GM23338 (cell line): ENCODE data around the gene CD80. TPM values are rescaled to one million over a fixed set of nuclear protein-coding genes. Genes with fewer than 3 reads are reported as not detected.

Source experiments
- ATAC-seq: fragments of 200-7000 bp; cut with Tn5 transposase; 3 replicates; pipeline ENCODE4 v1.9.1; 2020
- DNase-seq: peaks from one replicate; pipeline ENCODE4 v3.0.0-alpha.2; 2015; ENCODE audit warnings: low spot score
- H2AFZ ChIP-seq: fragments of 200-600 bp; sonication (generic); 2 replicates; pipeline ENCODE4 v1.8.0; 2016; ENCODE audit warnings: antibody characterized with exemption, mild to moderate bottlenecking, moderate library complexity
- H3F3A ChIP-seq: fragments of 200-600 bp; sonication (generic); replicated peaks from 2 replicates; pipeline ENCODE4 v1.8.0; 2017; ENCODE audit warnings: antibody characterized with exemption, mixed run types, low read depth
- H3K27ac ChIP-seq: fragments of 200-600 bp; sonication (generic); 2 replicates; pipeline ENCODE4 v1.6.1; 2016; ENCODE audit warnings: low read depth
- H3K27me3 ChIP-seq: fragments of 200-600 bp; sonication (generic); 2 replicates; pipeline ENCODE4 v1.8.0; 2016; ENCODE audit warnings: mild to moderate bottlenecking, mixed run types, moderate library complexity; ENCODE audit not compliant: insufficient read depth
- H3K36me3 ChIP-seq: fragments of 200-600 bp; sonication (generic); 2 replicates; pipeline ENCODE4 v1.8.0; 2016; ENCODE audit warnings: mild to moderate bottlenecking; ENCODE audit not compliant: insufficient read depth
- H3K4me1 ChIP-seq: fragments of 200-600 bp; sonication (generic); 2 replicates; pipeline ENCODE4 v1.8.0; 2016; ENCODE audit warnings: mild to moderate bottlenecking, moderate library complexity; ENCODE audit not compliant: insufficient read depth
- H3K4me2 ChIP-seq: fragments of 200-600 bp; sonication (generic); 2 replicates; pipeline ENCODE4 v1.7.1; 2017; ENCODE audit warnings: mixed run types
- H3K4me3 ChIP-seq: fragments of 200-600 bp; sonication (generic); 2 replicates; pipeline ENCODE4 v1.6.1; 2016; ENCODE audit warnings: mixed run types
- H3K79me2 ChIP-seq: fragments of 200-600 bp; sonication (generic); replicated peaks from 2 replicates; pipeline ENCODE4 v1.8.0; 2017; ENCODE audit warnings: mild to moderate bottlenecking; ENCODE audit not compliant: insufficient read depth
- H3K9me2 ChIP-seq: fragments of 200-600 bp; sonication (generic); 2 replicates; pipeline ENCODE4 v1.8.0; 2017; ENCODE audit not compliant: insufficient read depth
- H4K20me1 ChIP-seq: fragments of 200-600 bp; sonication (generic); replicated peaks from 2 replicates; pipeline ENCODE4 v1.8.0; 2017; ENCODE audit warnings: mild to moderate bottlenecking; ENCODE audit not compliant: insufficient read depth
- H3K27ac Mint-ChIP-seq: 2 replicates; pipeline ENCODE4 v1.8.0; 2020; ENCODE audit warnings: inconsistent platforms, mild to moderate bottlenecking, moderate library complexity, mixed read lengths
- H3K27me3 Mint-ChIP-seq: 3 replicates; pipeline ENCODE4 v1.8.0; 2022; ENCODE audit warnings: low read depth, mild to moderate bottlenecking, moderate library complexity, mixed read lengths, inconsistent platforms; ENCODE audit not compliant: insufficient read depth, poor library complexity
- H3K36me3 Mint-ChIP-seq: 3 replicates; pipeline ENCODE4 v1.8.0; 2021; ENCODE audit warnings: low read depth, mild to moderate bottlenecking, inconsistent platforms, moderate library complexity, mixed read lengths
- H3K4me1 Mint-ChIP-seq: 3 replicates; pipeline ENCODE4 v1.8.0; 2020; ENCODE audit warnings: mild to moderate bottlenecking, inconsistent platforms, mixed read lengths
- H3K4me3 Mint-ChIP-seq: 3 replicates; pipeline ENCODE4 v1.8.0; 2021; ENCODE audit warnings: moderate library complexity, mild to moderate bottlenecking, inconsistent platforms, mixed read lengths
- H3K9me3 Mint-ChIP-seq: 3 replicates; pipeline ENCODE4 v1.8.0; 2020; ENCODE audit warnings: moderate library complexity, mild to moderate bottlenecking, inconsistent platforms, mixed read lengths
- CREB1 ChIP-seq: fragments of 250-450 bp; sonication (Bioruptor Pico); IDR thresholded peaks from 2 replicates; pipeline ENCODE4 v1.5.0; 2020; ENCODE audit warnings: low read depth, mild to moderate bottlenecking, moderate library complexity
- ETS1 ChIP-seq: IDR thresholded peaks from 2 replicates; pipeline ENCODE4 v1.6.1; 2016; ENCODE audit warnings: antibody characterized with exemption
- EZH2 ChIP-seq: fragments of 200-600 bp; sonication (generic); IDR thresholded peaks from one replicate; pipeline ENCODE4 v1.8.0; 2017; ENCODE audit warnings: antibody characterized with exemption, mild to moderate bottlenecking, low read depth; ENCODE audit not compliant: unreplicated experiment
- EZH2phosphoT487 ChIP-seq: fragments of 200-600 bp; sonication (generic); IDR thresholded peaks from one replicate; pipeline ENCODE4 v1.8.1; 2018; ENCODE audit warnings: antibody characterized with exemption; ENCODE audit not compliant: unreplicated experiment
- JUNB ChIP-seq: IDR thresholded peaks from one replicate; pipeline ENCODE4 v1.6.1; 2016; ENCODE audit warnings: antibody characterized with exemption; ENCODE audit not compliant: unreplicated experiment
- NANOG ChIP-seq: IDR thresholded peaks from 2 replicates; pipeline ENCODE4 v1.6.1; 2016; ENCODE audit warnings: antibody characterized with exemption, borderline replicate concordance
- POLR2AphosphoS5 ChIP-seq: IDR thresholded peaks from 2 replicates; pipeline ENCODE4 v1.6.1; 2016; ENCODE audit warnings: antibody characterized with exemption, low read depth
- REST ChIP-seq: IDR thresholded peaks from one replicate; pipeline ENCODE4 v1.6.1; 2018; ENCODE audit warnings: antibody characterized with exemption; ENCODE audit not compliant: unreplicated experiment
- STAT1 ChIP-seq: IDR thresholded peaks from one replicate; pipeline ENCODE4 v1.6.1; 2016; ENCODE audit warnings: antibody characterized with exemption; ENCODE audit not compliant: unreplicated experiment
- ZNF114 ChIP-seq: fragments of 250-450 bp; sonication (Bioruptor Pico); IDR thresholded peaks from 2 replicates; pipeline ENCODE4 v1.5.0; 2020; ENCODE audit warnings: mild to moderate bottlenecking, moderate library complexity
- ZNF331 ChIP-seq: fragments of 250-450 bp; sonication (Bioruptor Pico); IDR thresholded peaks from 2 replicates; pipeline ENCODE4 v1.5.0; 2020; ENCODE audit warnings: low read depth, mild to moderate bottlenecking, moderate library complexity
- ZNF462 ChIP-seq: fragments of 250-450 bp; sonication (Bioruptor Pico); IDR thresholded peaks from 2 replicates; pipeline ENCODE4 v1.5.0; 2020; ENCODE audit warnings: mild to moderate bottlenecking, moderate library complexity
- polyA plus RNA-seq: library from polyadenylated mRNA; unstranded; fragments of >200 nt; fragmentation: Nextera tagmentation; extraction: Ambion mirVana; gene quantifications from 2 replicates; pipeline ENCODE4 v1.2.1, GENCODE V29; 2016
- total RNA-seq: library from RNA; depleted of rRNA; stranded (reverse); fragments of >200 nt; shearing (Covaris generic); gene quantifications from 2 replicates; pipeline ENCODE4 v1.2.3, GENCODE V29; 2014
- TF ChIP-seq, protein P1 (sequence below), 2 experiments: fragments of 200-600 bp in 1 of 2; sonication (generic) in 1 of 2; conservative IDR thresholded peaks; 2 replicates each; pipeline versions ENCODE4 v1.5.1 to v1.6.1; 2016 to 2017; ENCODE audit warnings: antibody characterized with exemption in 2 of 2, low read depth in 2 of 2, mild to moderate bottlenecking in 2 of 2, moderate library complexity in 1 of 2

The CD80 gene
- total and polyA plus RNA-seq, 2 experiments from 2014 or later: not detected

- Histone ChIP-seq H3F3A (no peaks in the 10 kb centered on the region), H3K79me2 (no peaks in the 10 kb centered on the region), H2AFZ (no peak overlapping the region), H3K4me3 (no peak overlapping the region), H3K4me1 (no peaks in the 10 kb centered on the region), H3K27me3 (no peaks in the 10 kb centered on the region), H3K36me3 (no peaks in the 10 kb centered on the region), H3K27ac (no peak overlapping the region), H3K9me2 (no peaks in the 10 kb centered on the region), H4K20me1 (no peaks in the 10 kb centered on the region), H3K4me2 (no peak overlapping the region)
- Mint-ChIP-seq H3K27ac (no peak overlapping the region), H3K4me1 (no peaks in the 10 kb centered on the region), H3K4me3 (no peak overlapping the region), H3K36me3 (no peaks in the 10 kb centered on the region), H3K27me3 (peaks cover 4% of the 10 kb centered on the region), H3K9me3 (no peaks in the 10 kb centered on the region)
- DNase-seq (no peak), ATAC-seq (no peak)
- TF ChIP-seq ZNF331 (CRISPR knock-in tag) (no peak), CREB1 (CRISPR knock-in tag) (no peak), POLR2AphosphoS5 (no peak), ZNF114 (CRISPR knock-in tag) (no peak), STAT1 (no peak), REST (no peak), EZH2 (no peak), ZNF462 (CRISPR knock-in tag) (no peak), NANOG (no peak), EZH2phosphoT487 (no peak), JUNB (no peak), ETS1 (no peak)
- TF ChIP-seq, protein P1, sequence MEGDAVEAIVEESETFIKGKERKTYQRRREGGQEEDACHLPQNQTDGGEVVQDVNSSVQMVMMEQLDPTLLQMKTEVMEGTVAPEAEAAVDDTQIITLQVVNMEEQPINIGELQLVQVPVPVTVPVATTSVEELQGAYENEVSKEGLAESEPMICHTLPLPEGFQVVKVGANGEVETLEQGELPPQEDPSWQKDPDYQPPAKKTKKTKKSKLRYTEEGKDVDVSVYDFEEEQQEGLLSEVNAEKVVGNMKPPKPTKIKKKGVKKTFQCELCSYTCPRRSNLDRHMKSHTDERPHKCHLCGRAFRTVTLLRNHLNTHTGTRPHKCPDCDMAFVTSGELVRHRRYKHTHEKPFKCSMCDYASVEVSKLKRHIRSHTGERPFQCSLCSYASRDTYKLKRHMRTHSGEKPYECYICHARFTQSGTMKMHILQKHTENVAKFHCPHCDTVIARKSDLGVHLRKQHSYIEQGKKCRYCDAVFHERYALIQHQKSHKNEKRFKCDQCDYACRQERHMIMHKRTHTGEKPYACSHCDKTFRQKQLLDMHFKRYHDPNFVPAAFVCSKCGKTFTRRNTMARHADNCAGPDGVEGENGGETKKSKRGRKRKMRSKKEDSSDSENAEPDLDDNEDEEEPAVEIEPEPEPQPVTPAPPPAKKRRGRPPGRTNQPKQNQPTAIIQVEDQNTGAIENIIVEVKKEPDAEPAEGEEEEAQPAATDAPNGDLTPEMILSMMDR (conservative IDR thresholded peaks at IDR 0.05; ENCODE audit: low read depth in 2 of 2): no peak
Observed at GRCh38 chr3:119536757-119537156, 22.7 kb downstream of the CD80 start.
